HG03097 (cell line): ENCODE results near the gene PIGR.

Source experiments
- ATAC-seq: cut with Tn5 transposase; IDR thresholded peaks from one replicate; pipeline ENCODE4 v1.9.1; 2021; ENCODE audit not compliant: unreplicated experiment, low FRiP score

PIGR gene

DNA sequence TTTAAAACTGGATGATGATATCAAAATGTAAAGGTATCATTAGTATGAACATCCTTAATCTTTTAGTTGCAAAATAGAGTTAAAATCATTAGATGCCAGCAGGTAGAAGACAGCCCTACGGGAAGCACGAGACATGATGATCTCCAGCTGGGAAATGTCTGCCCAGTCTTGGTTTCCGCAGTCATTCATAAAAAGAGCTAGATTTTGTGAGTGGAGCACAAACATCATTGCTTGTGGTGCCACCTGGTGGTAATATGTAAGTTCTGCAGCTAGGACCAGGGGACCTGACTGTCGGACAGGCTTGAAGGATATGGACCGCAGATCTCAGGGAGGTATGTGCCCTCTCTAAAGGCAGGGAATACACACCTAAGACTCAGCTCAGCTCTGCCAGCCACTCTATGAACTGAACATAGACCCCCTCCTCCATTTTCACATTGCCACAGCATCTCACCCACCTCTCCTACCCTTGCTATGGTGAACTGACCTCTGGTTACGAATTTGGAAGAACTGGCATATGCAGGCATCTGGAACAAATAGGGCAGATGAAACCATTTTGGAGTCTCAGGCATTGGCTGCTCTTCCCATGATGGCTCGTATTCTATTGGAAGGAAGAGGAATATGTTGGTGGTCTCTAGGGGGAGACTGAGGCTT lies 33.7 kb downstream of the PIGR start:
- ATAC-seq = no peak

DNA sequence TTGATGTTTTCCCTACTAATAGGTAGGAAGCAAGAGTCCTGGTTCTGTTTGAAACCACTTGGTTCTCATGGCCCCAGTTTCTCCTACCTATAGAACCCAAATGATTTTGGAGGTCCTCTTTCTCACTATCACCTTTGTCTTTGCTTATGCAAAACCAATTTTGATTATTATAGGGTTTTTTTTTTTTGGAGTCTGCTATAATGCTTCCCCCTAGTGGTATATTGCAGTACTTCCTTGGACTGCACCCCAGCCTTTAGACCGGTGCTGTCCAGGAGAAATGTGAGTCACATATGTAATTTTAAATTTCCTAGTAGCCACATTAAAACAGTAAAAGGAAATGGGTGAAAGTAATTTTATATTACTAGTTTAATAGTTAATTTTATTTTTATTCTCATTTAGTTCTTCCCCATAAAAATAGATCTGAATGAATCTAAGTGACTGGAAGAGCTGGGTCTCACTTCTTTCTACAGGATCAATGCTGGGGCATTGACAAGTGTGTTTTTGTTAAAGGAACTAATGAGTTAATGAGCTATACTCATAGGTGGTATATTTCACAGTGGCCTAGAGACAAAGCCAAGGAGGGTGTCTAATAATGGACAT lies 35.1 kb downstream of the PIGR start:
- no peak for ATAC-seq

GRCh38 chr1:206909883-206910318 lies 36.4 kb downstream of the PIGR start:
- no peak for ATAC-seq

- ATAC-seq = no peak
Measured at GRCh38 chr1:206909161-206909882, 36.9 kb downstream of the PIGR start.

DNA sequence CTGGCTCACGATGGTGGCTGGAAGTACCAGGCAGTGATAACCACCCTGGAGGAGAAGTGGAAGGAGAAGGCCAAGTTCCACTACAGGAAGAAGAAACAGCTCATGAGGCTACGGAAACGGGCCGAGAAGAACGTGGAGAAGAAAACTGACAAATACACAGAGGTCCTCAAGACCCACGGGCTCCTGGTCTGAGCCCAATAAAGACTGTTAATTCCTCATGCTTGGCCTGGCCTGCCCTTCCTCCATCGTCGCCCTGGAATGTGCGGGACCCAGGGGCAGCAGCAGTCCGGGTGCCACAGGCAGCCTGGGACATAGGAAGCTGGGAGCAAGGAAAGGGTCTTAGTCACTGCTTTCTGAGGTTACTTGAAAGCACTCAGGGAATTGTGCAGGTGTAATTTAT lies 38.2 kb downstream of the PIGR start:
- ATAC-seq = no peak

DNA sequence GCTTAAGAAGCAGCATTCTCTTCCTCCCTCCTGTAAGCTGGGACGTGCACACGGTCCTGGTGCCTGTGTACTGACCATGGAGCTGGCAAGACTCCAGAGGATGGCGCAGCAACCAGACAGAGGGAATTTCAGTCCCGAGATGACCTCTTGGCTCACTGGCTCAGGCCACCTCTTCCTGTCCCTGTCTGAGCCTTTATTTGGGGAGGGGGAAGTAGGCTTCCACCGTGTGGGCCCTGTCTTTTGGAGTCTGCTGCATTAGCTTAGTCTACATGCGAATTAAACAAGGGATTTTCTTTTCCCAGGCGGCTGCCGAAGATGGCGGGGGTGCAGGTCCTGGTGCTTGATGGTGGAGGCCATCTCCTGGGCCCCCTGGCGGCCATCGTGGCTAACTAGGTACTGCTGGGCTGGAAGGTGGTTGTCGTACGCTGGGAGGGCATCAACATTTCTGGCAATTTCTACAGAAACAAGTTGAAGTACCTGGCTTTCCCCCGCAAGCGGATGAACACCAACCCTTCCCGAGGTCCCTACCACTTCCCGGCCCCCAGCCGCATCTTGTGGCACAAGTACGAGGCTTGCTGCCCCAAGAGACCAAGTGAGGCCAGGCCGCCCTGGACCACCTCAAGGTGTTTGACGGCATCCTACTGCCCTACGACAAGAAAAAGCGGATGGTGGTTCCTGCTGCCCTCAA lies 38.8 kb downstream of the PIGR start:
- ATAC-seq = no peak

DNA sequence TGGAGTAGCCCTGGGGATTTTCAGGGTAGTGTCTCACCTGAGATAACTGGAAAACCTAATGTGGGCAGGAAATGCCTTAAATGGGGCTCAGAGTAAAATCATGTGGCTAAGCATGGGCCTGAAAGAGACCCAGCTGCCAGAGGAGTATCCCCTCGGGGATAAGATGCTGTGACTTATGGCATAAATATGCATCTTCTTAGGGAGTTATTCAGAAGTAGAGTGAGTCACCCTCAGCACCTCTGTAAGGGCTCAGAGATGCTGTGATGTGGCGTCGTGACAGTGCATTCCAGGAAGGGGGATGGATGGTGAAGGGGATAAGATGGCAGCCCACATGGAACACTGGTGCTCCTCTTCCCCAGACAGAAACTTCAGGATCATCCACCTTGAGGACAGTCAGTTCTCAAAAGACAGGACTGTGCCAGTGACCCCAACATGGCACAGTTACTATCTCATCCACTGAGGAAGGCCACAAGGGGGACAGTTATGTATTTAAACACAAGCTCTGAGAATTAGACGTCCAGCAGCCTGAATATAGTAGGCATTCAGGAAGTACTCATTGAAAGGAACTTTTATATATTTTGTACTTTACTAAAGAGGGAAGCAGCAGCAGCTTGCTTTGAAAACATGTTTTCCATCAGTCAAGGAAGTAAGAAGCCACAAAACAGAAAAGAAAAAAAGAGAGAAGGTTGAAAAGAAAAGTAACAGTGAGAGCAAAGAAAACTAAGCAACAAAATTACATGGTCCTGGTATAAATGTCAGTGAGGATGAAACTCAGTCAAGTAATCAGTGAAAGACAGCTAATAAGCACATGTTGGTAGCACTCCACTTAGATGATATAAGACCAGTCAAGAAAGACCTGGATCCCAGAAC lies 40.7 kb downstream of the PIGR start:
- ATAC-seq = no peak

DNA sequence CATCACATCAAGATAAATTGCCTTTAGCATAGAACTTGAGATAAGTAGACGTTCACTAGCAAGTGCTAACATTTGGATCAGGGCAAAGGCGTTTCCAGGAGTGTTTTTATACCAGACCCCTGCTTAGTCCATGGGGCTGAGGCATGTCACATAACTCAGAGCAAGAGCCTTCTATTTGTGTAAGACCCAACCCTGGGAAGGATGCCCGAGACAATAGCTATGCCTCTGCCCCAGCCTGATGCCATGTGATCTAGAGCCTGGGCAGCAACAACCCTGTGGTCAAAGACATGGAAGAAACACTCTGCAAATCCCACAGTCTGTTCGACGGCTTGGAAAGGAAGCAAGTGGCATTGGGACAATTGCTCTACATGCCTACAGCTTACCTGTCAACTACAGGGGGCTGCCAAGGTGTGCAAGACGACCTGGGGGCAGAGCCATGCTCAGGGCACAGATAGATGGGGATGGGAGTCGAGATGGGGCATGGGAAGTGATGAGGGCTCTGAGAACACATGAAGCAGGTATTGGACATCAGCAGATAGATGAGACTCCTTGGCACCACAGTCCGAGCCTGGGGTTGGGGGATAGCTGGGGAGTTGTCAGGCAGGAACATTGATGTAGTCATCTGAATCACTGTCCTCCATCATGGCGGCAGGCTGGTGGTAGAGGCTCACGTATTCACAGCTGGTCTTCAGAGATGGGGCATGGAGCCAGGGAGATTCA lies 41.7 kb downstream of the PIGR start:
- no peak for ATAC-seq

DNA sequence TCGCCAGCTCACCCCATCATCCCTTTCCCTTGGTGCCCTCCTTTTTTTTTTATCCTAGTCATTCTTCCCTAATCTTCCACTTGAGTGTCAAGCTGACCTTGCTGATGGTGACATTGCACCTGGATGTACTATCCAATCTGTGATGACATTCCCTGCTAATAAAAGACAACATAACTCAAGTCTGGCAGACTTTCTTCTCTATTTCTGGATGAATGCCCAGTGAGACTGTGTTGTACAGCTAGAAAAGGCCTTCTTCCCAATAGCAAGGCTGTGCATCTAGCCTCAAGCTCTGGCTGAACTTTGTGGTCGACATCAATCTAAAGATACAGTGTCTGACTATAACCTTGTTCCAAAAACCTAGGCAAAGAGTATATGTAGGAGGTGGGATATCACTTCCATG lies 42.6 kb downstream of the PIGR start:
- no peak for ATAC-seq

DNA sequence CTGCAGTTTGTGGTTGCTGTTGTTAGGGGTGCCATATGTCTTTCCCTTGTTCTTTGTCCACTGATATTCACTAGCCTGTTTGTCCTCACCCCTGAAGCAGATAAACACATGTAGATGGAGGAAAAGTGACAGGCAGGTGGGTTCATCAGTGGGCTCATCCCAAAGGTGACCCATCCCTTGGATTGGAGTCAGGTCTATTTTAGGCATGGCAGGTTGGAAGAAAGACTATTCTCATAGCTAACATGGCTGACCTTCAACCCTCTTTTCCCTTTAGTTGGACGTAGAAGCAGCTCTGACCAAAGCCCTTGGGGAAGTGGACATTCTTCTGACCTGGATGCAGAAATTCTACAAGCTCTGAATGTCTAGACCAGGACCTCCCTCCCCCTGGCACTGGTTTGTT lies 43.6 kb downstream of the PIGR start:
- no peak for ATAC-seq

DNA sequence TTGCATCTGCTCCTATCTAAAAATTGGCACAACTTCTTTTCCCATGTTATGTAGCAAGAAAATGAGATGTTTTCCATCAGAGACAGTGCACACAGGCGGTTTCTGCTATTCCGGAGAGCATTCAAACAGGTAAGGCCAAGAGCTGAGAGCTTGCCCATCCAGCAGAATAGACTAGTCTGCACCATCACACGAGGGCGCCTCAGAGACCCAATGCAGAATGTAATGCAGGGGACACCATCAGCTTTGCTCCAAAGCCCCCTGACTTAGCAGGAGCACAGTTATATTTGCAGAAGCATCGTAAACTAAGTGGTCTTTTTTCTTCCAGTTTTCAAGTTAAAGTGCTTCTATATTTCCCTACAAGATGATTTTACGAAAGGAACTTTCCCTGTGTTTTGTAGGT lies 44.3 kb downstream of the PIGR start:
- no peak for ATAC-seq

- ATAC-seq = no peak
Measured at GRCh38 chr1:206900149-206900548, 46.1 kb downstream of the PIGR start.

- no peak for ATAC-seq
Measured at GRCh38 chr1:206899717-206900116, 46.5 kb downstream of the PIGR start.

GRCh38 chr1:206898915-206899431 lies 47.3 kb downstream of the PIGR start:
- no peak for ATAC-seq

- no peak for ATAC-seq
Measured at GRCh38 chr1:206898089-206898914, 48.0 kb downstream of the PIGR start.

DNA sequence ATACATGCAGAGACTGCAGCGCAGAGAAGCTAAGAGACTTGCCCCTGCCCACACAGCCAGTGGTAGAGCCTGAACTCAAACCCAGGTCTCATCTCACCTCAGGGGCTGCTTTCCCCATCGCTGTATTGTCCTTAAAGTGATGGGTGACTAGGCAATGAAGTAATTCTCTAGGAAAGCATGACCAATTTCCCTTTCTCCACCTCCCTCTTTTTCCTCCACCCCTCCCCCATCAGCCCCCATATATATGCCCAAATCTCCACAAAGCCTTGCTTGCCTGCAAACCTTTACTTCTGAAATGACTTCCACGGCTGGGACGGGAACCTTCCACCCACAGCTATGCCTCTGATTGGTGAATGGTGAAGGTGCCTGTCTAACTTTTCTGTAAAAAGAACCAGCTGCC lies 49.1 kb downstream of the PIGR start, which contains the start of gene IL24:
TSS of gene IL24 (plus strand) at position 269 of the 400 bp plus-strand sequence. CDS start 390 bp downstream, outside the sequence.
- no peak for ATAC-seq

DNA sequence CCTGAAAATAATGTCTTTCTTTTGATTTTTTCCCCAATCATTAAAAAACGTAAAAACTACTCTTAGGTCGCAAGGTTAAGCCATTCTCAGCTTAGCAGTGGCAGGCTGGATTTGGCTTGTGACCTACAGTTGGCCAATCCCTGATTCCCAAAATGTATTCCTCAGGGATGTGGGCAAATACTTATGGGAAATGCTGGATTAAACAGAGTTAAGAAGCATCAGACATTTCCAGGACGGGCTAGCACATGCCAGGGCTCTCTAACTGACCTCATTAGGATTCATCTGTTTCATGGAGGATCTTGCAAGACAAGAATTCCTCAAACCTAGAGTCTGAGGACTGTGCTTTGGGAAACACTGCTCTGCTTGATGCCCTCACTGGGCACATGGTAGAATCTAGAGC lies 50.0 kb downstream of the PIGR start:
- ATAC-seq = no peak

- no peak for ATAC-seq
Measured at GRCh38 chr1:206895837-206896242, 50.4 kb downstream of the PIGR start.

DNA sequence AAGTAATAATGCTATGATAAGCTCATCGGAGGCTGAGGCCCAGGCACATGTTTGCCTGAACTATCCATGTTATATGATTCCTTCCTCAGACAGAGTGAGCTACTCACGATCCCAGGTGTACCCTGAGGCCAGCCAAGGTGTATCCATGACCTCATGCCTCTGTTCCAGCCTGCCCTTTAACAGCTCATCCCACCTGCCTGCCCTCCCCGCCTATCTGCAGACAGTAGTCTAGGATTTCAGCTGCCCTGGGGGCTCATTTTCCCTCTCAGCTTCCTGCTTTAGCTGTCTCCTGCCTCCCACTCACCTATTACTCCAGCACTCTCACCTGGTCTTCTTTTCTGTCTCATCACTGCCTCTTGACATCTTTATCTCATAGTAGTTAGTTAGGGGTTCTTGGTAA lies 50.9 kb downstream of the PIGR start:
- no peak for ATAC-seq
